HL-60 (cell line): Measurements from ENCODE around the gene GRK1.
A peak's percentile ranks its signal among the peaks of the same experiment; 100 is the strongest.

ENCODE experiments used
- DNase-seq, 2 experiments: peaks; one replicate each; pipeline ENCODE4 v3.0.0-alpha.2; 2010 to 2020; ENCODE audit warnings: low read depth in 1 of 2, low spot score in 1 of 2
- H3K27ac ChIP-seq: fragments of 250-450 bp; sonication (Bioruptor Pico); replicated peaks from 2 replicates; pipeline ENCODE4 v1.5.1; 2020; ENCODE audit warnings: mild to moderate bottlenecking, moderate library complexity
- H3K27me3 ChIP-seq: fragments of 250-450 bp; sonication (Bioruptor Pico); 2 replicates; pipeline ENCODE4 v1.5.1; 2021; ENCODE audit warnings: mild to moderate bottlenecking, moderate library complexity; ENCODE audit not compliant: insufficient read depth, poor library complexity, severe bottlenecking
- H3K4me3 ChIP-seq: replicated peaks from 2 replicates; pipeline ENCODE4 v1.5.1; 2011; ENCODE audit warnings: mild to moderate bottlenecking, control low read depth, low read length; ENCODE audit not compliant: insufficient read depth
- CTCF ChIP-seq: IDR thresholded peaks from one replicate; pipeline ENCODE4 v1.5.1; 2011; ENCODE audit warnings: low read length, control low read depth, inconsistent platforms; ENCODE audit not compliant: insufficient read depth
- GABPA ChIP-seq: IDR thresholded peaks from 2 replicates; pipeline ENCODE4 v1.6.1; 2012; ENCODE audit warnings: low read depth
- POLR2AphosphoS5 ChIP-seq: IDR thresholded peaks from 2 replicates; pipeline ENCODE4 v1.6.1; 2012; ENCODE audit warnings: low read depth
- REST ChIP-seq: IDR thresholded peaks from 2 replicates; pipeline ENCODE4 v1.6.1; 2012; ENCODE audit warnings: low read depth; ENCODE audit not compliant: insufficient replicate concordance
- SPI1 ChIP-seq: IDR thresholded peaks from 2 replicates; pipeline ENCODE4 v1.6.1; 2012; ENCODE audit warnings: low read depth, mild to moderate bottlenecking, borderline replicate concordance

Gene GRK1

GRCh38 chr13:113646376-113646775, 20.6 kb upstream of the GRK1 start:
- TF ChIP-seq REST (no peak), SPI1 (no peak), GABPA (no peak), CTCF (no peak), POLR2AphosphoS5 (no peak; the same call in 1 of the 2 replicates)
- no peak for DNase-seq

GRCh38 chr13:113646921-113647340, 20.1 kb upstream of the GRK1 start:
- DNase-seq: no peak
- H3K4me3 ChIP-seq: no peak overlapping the region
- TF ChIP-seq POLR2AphosphoS5 (no peak), SPI1 (no peak), CTCF (no peak), REST (no peak), GABPA (no peak)

More at GRCh38 chr13:113646376-113646775, 20.6 kb upstream of the GRK1 start:
- Histone ChIP-seq H3K4me3 (no peak overlapping the region), H3K27me3 (no peaks in the 10 kb centered on the region), H3K27ac (no peak overlapping the region)

DNA sequence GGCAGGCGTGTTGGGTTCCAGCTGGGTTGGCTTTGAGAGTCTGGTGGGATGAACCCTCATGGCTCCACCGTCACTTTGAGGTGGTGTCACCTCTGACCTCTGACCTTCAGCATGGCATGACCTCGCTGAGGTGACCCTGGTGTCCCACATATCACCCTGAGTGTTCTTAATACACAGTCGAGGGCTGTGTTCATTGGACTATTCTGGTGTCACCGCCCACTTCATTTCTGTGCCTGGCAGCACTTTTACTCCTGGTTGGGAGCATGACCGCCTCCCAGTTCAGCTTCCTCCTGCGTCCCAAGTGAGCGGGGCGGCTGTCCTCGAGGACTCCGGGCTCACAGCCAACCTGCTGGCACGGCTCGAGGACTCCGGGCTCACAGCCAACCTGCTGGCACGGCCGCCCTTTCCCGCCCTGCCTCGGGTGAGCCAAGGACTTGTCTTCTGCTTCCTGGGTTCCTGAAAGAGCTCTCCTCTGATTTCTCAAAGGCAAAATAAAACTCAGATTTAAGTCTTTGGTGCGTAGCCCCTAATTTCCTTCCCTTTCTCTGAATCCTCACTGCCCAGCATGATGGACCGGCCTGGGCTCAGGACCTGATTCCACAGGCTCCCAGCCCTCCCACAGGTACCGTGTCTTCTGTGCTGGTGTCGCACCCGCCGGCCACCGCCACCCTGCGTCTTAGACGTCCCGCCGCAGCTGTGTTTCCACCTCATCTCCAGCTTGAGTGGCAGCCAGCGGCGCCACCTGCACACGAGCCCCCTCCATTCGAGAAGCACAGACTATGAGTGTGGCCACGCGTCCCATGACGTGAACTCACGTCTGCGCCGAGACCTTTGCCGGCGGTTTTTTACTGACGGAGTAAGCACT, 19.4 kb upstream of the GRK1 start:
- H3K27ac ChIP-seq: no peak overlapping the region
- DNase-seq: peak in 1 of 2 experiments; percentile 34
- no peak overlapping the region for H3K4me3 ChIP-seq
- TF ChIP-seq GABPA: no peak
- TF ChIP-seq SPI1: no peak
- no peak for TF ChIP-seq CTCF
- no peak for TF ChIP-seq POLR2AphosphoS5
- no peak for TF ChIP-seq REST
- H3K27me3 ChIP-seq: no peaks in the 10 kb centered on the region

More at GRCh38 chr13:113646921-113647340, 20.1 kb upstream of the GRK1 start:
- H3K27me3 ChIP-seq: no peaks in the 10 kb centered on the region
- H3K27ac ChIP-seq: no peak overlapping the region
